NOMO-1 treated with DMSO at 0.1 percent for 48 hours (cell line): Measurements from ENCODE around the gene ECHDC1.
"Not testable (repeated sequence)": the region's sequence is repeated elsewhere in the genome, so short reads cannot be mapped to it uniquely, and the experiment has no call there.

Source experiments
- DNase-seq: peaks from one replicate; lab custom pipeline; 2025; ENCODE audit not compliant: unreplicated experiment; lab: John Stamatoyannopoulos, UW

Gene ECHDC1

DNA sequence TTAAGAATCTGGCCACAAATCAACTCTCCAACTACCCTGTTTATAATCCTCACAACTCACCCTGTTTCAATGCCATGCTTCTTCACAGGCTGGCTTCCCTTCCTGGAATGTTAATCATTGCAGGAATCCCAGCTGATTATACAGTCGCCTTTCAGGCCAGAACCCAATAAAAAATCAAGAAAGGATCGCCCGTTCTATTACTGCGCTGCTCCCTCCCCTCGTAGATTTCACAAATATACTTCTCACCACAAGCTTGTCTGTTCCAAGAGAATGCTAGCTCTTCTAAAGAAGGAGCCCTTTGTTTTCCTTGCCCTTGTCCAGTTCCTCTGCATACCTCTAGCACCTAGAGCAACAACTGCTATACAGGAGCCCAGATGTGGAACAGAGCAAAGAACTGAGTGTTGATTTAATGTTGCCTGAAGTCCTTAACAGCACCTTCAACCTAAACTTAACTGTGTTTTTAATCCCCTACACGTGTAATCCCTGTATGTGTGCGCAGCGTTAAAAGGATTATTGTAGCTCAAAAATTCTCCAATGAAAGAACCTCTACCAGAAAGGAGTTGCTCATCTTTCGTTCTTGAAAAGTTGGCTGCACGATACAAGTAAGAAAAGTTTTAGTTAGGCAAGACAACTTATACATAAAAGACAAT, 988 bp downstream of the ECHDC1 start:
- no peak for DNase-seq

DNA sequence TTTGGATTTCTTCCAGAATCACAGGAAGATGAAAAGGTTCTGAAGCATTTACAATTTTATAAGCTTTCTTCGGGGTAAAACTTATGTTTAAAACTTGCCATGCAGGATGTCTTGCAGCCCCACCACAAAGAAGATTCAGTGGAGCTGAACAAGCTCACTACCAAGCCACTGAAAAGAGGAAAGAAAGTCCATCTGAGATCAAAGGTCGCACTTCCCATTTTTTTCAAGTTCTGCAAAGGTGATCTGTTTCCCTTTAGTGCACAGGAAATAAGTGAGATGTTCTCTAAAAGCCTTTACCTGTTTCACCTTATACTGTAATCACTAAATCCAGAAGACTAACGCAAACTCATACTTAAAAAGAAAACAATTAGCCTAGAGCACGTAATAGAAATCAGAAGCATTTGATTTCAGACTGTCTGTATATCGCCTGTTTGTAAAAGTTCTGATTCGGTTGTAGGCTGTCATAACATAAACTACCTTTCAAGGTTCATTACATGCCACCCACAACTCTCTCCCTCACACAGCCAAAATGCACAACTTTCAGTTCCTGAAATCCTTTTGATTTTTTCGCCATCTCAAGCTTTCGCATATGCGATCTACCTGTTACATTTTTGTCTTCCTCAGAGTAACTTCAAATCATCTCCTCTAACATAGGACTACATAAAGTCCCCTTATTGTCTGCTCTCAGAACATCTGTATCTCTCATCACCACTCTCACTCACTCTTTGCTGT, 1.8 kb downstream of the ECHDC1 start:
- DNase-seq, result peak; percentile 51

DNA sequence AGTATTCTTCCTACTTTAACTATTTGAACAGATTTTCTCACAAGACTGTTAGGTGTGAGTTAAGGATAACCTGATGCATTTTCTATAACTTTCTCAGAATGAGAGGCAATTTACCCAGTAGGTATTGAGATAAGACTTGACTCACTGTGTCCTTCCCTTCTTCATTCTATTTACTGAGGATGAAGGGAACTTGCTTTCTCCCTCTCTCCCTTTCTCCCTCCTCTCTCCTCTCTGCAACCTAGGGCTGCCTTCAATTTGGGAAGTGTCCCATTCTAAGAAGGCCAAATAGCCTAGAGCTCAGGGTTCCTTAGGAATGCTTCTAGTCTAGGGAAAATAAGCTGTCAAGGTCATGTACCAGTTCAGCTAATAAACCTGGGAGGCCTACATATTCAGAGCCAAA, 3.2 kb downstream of the ECHDC1 start:
- DNase-seq, result no peak

DNA sequence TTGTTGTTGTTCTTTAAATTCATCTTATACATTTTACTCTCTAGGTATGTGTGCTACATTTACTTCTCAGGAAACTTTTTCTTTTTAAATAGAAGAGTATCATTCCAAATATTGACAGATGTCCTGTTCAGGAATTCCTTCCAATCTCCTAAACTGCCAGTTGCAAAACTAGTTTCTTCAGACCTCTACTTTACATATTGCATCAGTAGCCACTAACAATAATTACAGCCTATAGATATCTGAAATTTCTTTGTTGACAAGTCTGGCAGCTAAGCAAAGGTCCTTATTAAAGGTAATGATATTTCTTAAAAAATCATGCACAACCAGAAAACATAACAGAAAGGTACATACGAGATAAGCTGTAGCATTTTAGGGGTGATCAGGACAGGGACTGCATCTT, 4.5 kb downstream of the ECHDC1 start:
- peak; percentile 20 for DNase-seq

DNA sequence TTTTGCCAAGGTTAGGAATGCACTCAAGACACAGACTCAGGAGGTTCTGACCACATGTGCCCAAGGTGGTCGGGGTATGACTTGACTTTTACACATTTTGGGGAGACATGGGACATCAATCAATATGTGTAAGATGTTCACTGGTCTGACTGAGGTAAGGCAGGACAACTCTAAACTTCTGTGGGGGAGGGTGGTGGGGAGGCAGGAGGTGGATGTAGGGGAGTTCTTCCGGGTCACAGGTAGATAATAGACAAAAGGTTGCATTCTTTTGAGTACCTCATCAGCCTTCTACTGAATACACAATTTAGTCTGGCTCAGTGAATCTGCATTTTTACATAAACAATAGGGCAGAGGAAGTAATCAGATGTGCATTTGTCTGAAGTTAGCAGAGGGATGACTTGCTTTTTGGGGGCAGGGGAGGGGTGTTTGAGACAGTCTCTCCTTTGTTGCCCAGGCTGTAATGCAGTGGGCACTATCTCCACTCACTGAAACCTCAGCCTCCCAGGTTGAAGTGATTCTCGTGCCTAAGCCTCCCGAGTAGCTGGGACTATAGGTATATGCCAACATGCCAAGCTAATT, 10.9 kb downstream of the ECHDC1 start:
- DNase-seq, result no peak

DNA sequence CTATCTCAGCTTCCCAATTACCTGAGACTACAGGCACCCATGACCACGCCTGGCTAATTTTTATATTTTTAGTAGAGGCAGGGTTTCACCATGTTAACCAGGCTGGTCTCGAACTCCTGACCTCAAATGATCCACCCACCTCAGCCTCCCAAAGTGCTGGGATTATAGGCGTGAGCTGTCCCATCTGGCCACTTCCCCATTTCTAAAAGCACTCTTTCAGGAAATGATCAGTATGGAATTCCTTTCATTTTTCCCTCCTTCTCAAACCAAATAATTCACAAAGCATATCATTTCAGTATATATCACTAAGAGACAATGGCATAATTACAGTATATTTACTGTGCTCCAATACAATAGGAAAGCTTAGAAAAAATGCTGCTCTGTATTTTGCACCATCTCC, 12.2 kb downstream of the ECHDC1 start:
- not testable (repeated sequence) for DNase-seq

DNA sequence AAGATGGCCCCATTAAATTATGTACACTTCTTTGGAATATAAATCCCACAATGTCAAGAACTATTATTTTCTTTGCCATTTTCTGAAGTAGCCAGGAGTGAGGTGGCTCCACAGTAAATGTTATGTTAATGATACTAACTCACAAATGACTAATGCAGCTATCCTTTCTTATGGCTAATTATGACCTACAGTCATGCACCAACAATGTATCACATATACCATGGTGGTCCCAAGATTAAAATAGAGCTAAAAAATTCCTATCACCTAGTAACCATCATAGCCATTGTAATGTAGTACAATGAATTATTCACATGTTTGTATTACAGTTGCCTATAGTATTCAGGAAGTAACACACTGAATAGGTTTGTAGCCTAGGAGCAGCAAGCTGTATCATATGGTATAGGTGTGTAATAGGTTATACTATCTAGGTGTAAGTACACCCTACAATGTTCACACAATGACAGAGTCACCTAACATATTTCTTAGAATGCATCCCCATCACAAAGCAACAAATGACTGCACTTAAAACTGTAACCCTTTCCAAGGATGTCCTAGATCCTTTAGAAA, 15.3 kb downstream of the ECHDC1 start:
- no peak for DNase-seq

DNA sequence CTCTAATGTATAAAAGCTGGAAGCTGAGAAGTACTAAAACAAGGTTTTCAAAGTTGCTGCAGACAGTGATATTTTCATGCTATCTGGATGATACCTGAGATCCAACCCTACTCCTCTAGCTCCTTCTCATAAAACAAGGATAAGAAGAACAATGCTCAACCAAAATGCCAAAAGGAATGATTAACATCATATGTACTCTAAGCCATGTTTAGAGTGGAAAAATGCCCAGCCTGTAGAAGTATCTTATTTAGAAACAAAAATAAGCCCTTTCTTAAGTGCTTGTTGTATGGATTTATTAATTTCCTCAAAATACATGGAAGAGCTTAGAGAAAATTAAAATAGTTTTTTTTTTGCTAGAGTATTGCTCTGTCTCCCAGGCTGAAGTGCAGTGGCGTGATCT, 23.7 kb downstream of the ECHDC1 start:
- no peak for DNase-seq

DNA sequence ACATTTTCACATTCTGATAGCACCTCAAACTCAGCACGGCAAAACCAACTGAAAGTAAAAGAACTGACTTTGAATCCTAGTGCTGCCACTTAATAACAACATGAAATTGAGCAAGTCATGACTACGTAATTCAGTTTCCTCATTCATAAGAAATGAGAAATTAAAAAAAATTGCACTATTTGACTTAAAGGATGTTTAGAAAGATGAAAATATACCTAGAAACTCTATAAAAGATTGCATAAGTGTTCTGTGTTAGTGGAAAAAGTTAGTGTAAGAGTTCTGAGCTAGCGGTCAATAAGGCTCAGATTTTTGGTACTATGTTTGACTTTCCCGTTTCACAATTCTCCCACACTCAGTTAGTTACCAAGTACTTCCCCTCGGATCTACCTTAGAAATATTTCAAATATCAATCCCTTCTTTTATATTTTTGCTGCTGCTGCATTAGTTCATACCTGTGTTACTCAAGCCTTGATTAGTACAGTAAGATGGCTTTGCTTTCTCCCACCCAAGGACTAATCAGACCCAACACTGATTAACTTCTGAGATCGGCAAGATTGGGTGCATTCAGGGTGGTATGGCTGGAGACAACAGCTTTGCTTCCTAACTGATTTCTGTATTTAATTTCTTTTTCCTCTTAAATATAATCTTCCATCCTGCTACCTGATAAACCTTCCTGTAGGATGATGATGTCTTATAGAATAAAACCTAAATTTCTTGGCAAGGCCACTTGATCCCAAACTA, 25.9 kb downstream of the ECHDC1 start:
- DNase-seq, result peak; percentile 81

DNA sequence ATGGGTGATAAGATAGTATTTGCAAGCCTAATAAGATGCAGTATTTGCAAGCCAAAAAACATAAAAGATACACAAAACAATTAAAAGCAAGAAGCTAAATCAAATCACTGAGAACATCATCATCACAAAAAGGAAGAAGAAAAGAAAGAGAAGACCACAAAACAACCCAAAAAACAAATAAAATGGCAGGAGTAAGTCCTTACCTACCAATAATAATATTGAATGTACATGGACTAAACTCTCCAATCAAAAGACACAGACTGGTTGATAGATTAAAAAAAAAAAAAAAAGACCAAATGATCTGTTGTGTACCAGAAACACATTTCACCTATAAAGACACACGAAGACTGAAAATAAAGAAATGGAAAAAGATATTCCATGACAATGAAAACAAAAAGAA, 37.7 kb downstream of the ECHDC1 start:
- DNase-seq, result no peak

DNA sequence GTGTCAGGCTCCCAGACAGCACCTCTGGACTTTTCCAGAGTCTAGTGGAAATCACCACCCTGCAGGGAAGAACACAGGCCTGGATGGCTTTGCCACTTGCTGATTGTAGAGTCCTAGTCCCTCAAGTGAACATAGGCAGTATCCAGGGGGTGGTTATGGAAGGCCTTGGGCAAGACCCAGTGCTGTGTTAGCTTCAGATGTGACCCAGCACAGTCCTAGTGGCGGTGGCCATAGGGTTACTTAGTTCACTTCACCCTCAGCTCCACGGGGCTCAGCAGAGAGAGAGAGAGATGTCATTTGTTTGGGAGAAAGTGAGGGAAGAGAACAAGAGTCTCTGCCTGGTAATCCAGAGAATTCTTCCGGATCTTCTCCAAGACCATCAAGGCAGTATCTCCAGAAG, 39.5 kb downstream of the ECHDC1 start:
- DNase-seq, result no peak

DNA sequence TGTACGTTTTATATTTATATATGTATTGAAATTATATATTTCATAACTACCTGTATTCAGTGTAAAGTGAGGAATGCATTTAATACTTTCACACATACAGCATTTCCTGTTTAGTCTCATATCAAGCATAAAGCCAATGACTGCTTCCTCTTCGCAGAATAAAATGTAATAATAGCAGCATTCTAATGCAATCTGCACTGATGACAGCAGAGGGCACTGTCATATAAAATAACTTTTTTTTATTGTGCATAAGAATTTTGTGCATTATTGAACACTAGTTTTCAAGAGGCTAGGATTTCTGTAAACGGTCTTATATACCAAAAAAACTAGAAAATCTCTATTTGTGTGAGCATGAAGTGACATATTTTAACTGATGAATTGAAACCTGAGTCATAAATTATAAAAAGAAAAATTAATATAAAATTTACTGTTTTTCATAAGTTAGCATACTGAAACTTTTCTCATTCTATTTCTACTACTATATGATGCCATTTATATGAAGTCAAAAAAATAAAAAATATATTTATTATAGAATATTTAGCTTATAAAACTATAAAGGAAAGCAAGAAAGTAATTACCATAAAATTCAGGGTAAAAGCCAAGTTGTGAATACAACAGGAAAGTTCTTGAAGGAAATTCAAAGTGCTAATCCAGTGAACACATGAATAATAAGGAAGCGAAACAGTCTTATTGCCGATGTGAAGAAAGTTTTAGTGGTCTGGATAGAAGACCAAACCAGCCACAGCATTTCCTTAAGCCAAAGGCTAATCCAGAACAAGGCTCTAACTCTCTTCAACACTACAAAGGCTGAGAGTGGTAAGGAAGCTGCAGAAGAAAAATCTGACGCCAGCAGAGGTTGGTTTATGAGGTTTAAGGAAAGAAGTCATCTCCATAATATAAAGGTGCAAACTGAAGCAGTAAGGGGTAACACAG, 40.4 kb downstream of the ECHDC1 start:
- DNase-seq, result peak; percentile 89

DNA sequence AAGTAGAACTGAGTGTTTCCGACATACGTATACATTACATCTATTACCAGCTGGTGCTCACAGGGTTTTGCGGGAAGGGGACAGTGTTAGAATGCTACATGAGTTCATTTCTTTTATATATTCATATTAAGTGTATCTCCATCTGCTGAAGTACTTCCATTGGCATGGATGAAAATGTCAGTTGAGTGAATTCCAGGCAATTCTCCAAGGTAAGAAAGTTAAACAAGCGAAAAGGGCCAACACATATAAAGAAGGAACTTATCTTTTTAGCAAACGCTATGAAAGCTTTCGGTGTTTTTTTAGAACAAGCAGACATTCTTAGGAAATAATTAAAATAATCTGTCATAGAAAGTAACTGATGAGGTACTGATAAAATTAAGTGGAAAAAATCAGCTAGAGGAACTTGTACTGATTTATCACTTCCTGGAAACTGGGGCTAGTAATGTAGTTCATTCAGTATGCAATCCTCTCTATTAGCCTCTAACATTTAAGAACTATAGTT, 42.2 kb downstream of the ECHDC1 start:
- peak; percentile 3 for DNase-seq

DNA sequence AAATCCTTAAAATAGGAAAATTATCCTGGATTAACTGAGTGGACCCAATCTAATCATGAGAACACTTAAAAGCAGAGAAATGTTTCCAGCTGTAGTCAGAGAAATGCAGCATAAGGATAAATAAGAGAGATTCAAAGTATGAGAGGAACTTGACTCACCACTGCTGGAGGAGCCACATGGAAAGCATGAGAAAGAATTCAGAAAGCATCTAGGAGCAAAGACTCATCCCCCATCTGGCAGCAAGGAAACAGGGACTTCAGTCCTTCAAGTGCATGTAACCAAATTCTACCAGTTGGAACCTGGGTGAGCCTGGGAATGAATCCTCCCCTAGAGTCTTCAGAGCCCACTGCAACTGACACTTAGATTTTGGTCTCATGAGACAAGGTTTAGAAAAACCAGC, 43.0 kb downstream of the ECHDC1 start:
- DNase-seq, result no peak

DNA sequence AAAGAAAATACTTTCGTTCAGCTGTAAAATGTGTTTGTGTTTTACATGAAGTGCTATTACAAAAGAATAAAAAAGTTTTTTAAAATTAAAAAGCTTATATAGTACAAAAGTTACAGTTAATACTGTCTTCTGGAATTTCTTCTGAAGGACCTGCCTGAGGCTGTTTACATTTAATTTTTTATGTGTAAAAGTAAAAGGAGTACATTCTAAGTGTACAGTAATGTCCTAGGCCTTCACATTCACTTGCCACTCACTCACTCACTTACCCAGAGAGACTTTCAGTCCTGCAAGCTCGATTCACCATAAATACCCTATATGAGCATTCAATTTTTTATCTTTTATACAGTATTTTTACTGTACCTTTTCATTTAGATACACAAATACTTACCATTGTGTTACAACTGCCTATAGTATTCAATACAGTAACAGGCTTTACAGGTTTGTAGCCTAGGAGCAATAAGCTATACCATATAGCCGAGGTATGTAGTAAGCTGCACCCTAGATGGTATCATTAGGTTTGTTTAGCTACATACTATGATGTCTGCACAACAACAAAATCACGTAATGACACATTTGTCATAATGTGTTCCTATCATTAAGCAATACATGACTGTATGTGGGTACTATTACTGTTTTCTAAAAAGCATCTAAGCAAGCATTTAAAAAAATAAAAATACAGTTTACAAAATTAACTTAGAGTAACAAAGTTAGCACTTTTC, 43.7 kb downstream of the ECHDC1 start:
- DNase-seq, result no peak

DNA sequence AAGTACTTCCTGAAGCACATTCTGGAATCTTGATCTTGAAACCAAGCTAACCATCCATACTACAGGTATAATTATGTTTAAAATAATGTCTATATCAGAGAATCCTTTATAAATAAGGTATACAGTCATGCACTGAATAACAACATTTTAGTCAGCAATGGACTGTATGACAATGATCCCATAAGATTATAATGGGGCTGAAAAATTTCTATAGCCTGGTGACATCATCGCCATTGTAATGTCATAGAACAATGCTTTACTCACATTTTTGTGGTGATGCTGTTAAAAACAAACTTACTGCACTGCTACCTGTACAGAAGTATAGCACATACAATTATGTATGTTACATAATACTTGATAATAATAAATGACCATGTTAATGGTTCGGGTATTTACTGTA, 44.9 kb downstream of the ECHDC1 start:
- DNase-seq, result no peak

DNA sequence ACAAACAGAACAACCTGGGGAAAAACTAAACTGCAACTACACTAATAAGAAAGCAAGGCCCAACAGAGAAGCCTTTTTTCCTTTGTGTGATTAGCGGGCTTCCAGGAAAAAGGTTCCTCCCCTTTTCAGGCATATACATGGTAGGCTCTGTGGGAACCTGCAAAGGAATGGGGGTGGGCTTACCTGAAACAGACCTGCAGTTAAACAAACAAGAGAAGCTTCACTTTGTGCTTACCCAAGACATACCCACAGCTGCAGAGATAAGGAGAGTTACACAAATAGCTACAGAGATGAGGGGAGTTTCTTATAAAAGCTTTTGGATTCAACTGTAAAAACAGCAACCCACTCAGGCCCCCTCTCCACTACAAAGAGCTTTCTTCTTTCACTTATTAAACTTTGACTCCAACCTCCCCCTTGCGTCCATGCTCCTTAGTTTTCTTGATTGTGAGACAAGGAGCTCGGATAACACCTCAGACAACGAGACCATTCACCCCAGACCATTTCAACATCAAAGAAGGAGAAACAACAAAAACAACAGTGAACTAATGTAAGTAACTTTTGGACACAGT, 45.8 kb downstream of the ECHDC1 start:
- no peak for DNase-seq

DNA sequence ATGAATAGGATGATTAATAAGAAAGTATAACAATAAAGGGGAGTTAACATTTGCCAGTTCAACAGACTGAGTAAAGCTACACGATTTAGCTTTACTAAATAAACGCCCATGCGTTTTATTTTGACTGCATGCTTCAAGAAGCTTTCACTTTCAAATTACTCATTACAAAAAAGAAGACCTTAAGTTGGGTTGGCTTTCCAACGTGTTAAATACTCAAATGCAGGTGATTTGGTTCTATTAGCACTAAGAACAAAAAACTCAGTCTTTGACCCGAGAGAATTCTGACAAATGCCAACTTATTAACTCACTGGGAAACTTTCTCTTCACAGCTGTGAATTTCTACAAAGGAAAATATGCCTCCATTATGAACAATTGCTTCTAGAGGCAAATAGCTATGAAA, 51.9 kb downstream of the ECHDC1 start:
- DNase-seq, result no peak
